ENCODE data around the gene SMIM3.
"Not testable (repeated sequence)": the region's sequence is repeated elsewhere in the genome, so short reads cannot be mapped to it uniquely, and the experiment has no call there.

Gene SMIM3

DNA sequence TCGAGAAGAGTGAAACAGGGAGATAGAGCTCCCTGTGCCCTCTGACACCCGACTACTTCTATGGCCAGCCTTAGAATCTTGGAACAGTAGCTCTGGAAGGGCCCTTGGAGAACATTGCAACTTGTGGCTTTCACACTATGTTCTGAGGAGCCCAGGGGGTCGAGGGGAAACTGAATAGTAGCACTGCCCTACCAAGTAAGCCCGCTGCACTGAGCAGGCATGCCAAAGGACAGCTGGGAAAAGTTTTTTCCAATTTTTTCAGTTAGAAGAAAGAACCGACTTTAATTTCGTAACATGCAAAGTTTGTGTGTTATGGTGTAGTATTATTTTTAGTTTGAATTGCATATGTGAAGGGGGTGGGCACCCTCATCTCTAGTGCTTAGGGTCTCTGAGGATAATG is 10.9 kb downstream of the SMIM3 start:
- TF ChIP-seq, protein P1, sequence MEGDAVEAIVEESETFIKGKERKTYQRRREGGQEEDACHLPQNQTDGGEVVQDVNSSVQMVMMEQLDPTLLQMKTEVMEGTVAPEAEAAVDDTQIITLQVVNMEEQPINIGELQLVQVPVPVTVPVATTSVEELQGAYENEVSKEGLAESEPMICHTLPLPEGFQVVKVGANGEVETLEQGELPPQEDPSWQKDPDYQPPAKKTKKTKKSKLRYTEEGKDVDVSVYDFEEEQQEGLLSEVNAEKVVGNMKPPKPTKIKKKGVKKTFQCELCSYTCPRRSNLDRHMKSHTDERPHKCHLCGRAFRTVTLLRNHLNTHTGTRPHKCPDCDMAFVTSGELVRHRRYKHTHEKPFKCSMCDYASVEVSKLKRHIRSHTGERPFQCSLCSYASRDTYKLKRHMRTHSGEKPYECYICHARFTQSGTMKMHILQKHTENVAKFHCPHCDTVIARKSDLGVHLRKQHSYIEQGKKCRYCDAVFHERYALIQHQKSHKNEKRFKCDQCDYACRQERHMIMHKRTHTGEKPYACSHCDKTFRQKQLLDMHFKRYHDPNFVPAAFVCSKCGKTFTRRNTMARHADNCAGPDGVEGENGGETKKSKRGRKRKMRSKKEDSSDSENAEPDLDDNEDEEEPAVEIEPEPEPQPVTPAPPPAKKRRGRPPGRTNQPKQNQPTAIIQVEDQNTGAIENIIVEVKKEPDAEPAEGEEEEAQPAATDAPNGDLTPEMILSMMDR (conservative IDR thresholded peaks at IDR 0.05) = no peak
- H3K27ac ChIP-seq = no peak overlapping the region

DNA sequence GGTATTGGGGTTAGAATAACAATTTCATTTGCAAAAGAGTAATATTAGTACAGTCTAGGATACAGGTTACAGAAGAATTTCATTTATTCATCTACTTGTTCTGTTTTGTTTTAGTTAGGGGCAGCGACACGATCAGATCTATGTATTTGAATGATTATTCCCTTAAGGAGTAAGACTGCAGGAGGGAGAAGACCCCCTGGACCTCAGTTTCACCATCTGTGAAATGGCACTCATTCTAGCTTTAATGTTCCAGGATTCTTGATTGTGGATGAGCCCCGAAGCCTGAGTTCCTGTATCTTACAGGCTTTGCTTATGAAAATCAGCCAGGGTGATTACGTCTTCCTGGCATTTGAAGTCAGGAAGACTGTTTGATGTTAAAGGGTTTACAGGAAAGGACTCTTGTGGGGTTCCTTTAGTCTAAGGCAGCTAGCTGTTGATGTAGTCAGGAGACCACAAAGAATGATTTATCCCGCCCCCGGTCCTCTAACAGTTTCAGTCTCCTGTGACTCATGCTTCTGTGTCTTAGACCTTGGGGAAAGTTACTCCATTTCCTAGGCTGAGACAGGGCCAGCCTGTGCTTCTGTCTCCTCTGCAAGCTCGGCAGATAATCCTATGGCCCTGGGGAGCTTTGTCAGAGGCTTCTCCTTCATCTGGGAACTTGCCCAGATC is 11.5 kb downstream of the SMIM3 start:
- no peak overlapping the region for H3K27ac ChIP-seq
- TF ChIP-seq, protein P1 (conservative IDR thresholded peaks at IDR 0.05) = no peak

DNA sequence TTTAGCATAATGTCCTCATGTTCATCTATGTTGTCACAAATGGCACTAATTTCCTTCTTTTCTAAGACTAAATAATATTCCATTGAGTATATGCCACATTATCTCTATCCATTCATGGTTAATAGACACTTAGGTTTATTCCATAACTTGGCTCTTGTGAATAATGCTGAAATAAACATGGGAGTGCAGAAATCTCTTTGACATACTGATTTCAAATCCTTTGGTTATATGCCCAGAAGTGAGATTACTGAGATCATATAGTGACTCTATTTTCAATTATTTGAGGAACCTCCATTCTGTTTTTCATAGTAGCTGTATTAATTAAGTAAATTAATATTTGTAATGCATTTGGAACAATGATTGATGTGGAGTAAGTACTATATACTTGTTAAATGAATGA is 13.0 kb downstream of the SMIM3 start:
- H3K27ac ChIP-seq = no peak overlapping the region
- TF ChIP-seq, protein P1 (conservative IDR thresholded peaks at IDR 0.05) = no peak

DNA sequence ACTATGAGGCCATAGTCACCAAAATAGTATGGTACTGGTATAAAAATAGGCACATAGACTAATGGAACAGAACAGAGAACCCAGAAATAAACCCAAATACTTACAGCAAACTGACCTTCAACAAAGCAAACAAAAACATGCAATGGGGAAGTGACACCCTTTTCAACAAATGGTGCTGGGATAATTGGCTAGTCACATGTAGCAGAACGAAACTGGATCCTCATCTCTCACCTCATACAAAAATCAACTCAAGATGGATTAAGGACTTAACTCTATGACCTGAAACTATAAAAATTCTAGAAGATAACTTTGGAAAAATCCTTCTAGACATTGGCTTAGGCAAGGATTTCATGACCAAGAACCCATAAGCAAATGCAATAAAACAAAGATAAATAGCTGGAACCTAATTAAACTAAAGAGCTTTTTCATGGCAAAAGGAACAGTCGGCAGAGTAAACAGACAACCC is 14.9 kb downstream of the SMIM3 start:
- not testable (repeated sequence) for H3K27ac ChIP-seq

DNA sequence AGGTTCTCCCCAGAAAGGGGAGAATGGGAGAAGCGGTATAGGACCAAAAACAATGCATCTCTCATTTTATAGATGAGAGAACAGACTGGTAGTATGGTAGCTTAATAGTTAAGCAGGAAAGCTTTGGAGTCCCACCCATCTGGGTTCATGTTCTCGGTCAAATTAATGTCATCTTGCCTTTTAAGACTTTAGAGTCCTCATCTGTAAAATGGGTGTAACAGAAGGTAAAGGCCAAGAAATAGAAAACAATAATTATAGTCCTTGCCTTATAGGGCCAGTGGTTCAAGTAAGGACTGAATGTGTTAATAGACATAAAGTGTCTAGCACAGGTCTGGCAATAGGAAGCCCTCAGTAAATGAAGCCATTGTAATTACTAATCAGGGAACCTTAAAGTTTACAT is 16.4 kb downstream of the SMIM3 start:
- TF ChIP-seq, protein P1 (conservative IDR thresholded peaks at IDR 0.05) = no peak
- no peak overlapping the region for H3K27ac ChIP-seq

DNA sequence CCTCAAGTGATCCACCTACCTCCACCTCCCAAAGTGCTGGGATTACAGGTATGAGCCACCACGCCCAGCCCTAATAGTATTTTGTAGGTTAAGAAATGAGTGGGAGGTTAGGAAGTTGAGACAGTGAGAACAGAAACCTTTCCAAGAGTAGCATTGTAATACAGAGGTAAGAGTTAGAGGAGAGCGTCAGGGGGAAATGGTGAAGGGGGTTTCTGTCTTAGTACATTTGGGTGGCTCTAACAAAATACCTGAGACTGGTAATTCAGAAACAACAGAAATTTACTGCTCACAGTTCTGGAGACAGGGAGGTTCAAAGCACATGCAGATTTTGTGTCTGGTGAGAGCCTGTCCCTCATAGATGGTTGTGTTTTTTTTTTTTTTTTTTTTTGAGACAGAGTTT is 18.8 kb downstream of the SMIM3 start:
- H3K27ac ChIP-seq = no peak overlapping the region
- TF ChIP-seq, protein P1 (conservative IDR thresholded peaks at IDR 0.05) = no peak

DNA sequence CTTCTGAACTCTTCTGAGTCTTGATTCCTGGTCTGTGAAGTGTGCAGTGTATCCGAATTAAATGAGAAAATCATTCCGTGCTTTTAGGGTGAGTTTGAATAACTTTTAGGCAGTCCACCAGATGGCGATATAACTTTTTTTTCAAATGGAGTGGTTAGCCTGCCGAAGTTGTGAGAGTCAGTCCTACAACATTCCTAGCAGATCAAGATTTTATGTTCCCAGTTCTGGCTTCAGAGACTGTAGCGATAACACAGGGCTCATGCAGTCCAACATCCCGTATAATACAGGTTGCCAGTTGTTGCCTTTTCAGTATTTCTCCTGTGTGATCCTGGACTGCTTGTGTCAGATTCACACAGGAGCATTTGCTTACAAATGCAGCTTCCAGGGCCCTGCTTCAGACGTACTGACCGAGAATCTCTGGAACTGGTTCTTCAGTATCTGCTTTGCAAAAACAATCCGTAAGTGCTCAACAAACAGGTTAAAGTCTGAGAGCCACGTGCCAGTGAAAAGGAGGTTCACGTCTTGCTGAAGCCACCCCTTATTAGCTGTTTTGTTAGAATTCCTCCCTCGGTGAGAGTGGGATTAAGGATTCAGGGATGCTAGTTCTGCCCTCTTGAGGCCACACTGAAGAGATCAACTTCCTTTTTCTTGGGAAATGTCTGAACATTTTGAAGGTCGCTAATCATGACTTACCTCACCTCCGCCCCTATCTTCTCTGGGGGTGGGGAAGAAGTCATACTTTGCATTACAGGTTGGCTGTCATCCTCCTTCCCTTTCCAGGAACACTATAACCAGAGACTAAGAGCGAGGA is 22.8 kb downstream of the SMIM3 start:
- TF ChIP-seq, protein P1 (conservative IDR thresholded peaks at IDR 0.05) = peak; percentile 40
- no peak overlapping the region for H3K27ac ChIP-seq

DNA sequence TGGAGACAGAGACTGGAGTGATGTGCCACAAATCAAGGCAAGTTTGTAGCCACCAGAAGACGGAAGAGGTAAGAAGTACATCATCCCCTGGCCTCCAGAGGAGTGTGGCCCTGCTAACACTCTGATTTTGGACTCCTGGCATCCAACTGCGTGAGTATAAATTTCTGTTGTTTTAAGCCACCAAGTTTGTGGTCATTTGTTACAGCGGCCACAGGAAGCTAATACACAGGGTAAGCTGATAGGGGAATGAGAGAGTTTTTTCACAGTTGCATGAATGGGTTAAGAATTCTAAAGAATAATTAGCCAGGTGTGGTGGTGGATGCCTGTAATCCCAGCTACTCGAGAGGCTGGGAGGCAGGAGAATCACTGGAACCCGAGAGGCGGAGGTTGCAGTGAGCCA is 25.8 kb downstream of the SMIM3 start:
- TF ChIP-seq, protein P1 (conservative IDR thresholded peaks at IDR 0.05) = no peak
- no peak overlapping the region for H3K27ac ChIP-seq

All from VCaP (cell line).